Activated B cell treated with CpG ODN at 0.5 μM for 24 hours (primary cell): Measurements from ENCODE around the gene HCRT. TPM values are rescaled to one million over a fixed set of nuclear protein-coding genes. Genes with fewer than 3 reads are reported as not detected.

Experiments
- ATAC-seq: fragments of 200-7000 bp; cut with Tn5 transposase; one replicate; pipeline ENCODE4 v1.10.0; 2021; ENCODE audit warnings: low read depth, mild to moderate bottlenecking, moderate library complexity
- CTCF ChIA-PET: fragments of 350-600 bp; sonication (Branson Sonifier 250); formaldehyde crosslinking; loops from one replicate; lab custom pipeline; 2021; ENCODE audit warnings: antibody characterized with exemption; lab: Charles Lee
- POLR2A ChIA-PET: fragments of 350-600 bp; sonication (Branson Sonifier 250); formaldehyde crosslinking; loops from one replicate; lab custom pipeline; 2021; ENCODE audit warnings: antibody characterized with exemption; lab: Charles Lee
- DNase-seq: peaks from one replicate; pipeline ENCODE4 v3.0.0; 2022
- H3K27ac Mint-ChIP-seq: one replicate; pipeline ENCODE4 v1.8.0; 2020; ENCODE audit warnings: mixed read lengths
- H3K27me3 Mint-ChIP-seq: one replicate; pipeline ENCODE4 v1.8.0; 2021; ENCODE audit warnings: mixed read lengths
- H3K36me3 Mint-ChIP-seq: one replicate; pipeline ENCODE4 v1.8.0; 2021; ENCODE audit warnings: low read depth, mixed read lengths
- H3K4me1 Mint-ChIP-seq: one replicate; pipeline ENCODE4 v1.8.0; 2021; ENCODE audit warnings: mixed read lengths
- H3K4me3 Mint-ChIP-seq: one replicate; pipeline ENCODE4 v1.8.0; 2020; ENCODE audit warnings: mild to moderate bottlenecking, mixed read lengths
- H3K9me3 Mint-ChIP-seq: one replicate; pipeline ENCODE4 v1.8.0; 2020; ENCODE audit warnings: mixed read lengths
- intact Hi-C: fragments of 100-400 bp; cut with micrococcal nuclease; formaldehyde crosslinking; loops from one replicate; pipeline ENCODE4 v1.15.1; 2024
- total RNA-seq: library from RNA; stranded (reverse); gene quantifications from 2 replicates; pipeline ENCODE4 v1.2.3, GENCODE V29; 2022
- TF ChIP-seq, protein P1 (sequence below): fragments of 200-600 bp; IDR thresholded peaks from one replicate; pipeline ENCODE4 v1.8.0; 2022; ENCODE audit warnings: antibody characterized with exemption, mild to moderate bottlenecking

Gene HCRT
- total RNA-seq, 1 donor from 2014 or later = not detected

DNA sequence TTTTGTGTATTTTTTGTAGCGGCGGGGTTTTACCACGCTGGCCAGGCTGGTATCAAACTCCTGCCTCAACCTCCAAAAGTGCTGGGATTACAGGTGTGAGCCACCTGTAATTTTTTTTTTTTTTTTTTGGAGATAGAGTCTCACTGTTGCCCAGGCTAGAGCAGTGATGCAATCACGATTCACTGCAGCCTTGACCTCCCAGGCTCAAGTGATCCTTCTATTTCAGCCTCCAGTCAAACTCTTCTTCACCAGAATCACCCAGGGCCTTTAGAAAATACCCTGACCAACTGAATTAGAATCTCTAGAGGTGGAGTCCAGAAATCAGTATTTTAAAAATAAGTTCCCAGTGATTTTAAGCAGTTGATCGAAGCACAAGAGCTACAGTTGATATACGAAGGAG lies 50.1 kb downstream of the HCRT start:
- TF ChIP-seq, protein P1, sequence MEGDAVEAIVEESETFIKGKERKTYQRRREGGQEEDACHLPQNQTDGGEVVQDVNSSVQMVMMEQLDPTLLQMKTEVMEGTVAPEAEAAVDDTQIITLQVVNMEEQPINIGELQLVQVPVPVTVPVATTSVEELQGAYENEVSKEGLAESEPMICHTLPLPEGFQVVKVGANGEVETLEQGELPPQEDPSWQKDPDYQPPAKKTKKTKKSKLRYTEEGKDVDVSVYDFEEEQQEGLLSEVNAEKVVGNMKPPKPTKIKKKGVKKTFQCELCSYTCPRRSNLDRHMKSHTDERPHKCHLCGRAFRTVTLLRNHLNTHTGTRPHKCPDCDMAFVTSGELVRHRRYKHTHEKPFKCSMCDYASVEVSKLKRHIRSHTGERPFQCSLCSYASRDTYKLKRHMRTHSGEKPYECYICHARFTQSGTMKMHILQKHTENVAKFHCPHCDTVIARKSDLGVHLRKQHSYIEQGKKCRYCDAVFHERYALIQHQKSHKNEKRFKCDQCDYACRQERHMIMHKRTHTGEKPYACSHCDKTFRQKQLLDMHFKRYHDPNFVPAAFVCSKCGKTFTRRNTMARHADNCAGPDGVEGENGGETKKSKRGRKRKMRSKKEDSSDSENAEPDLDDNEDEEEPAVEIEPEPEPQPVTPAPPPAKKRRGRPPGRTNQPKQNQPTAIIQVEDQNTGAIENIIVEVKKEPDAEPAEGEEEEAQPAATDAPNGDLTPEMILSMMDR = no peak
- ChIA-PET POLR2A (interaction anchor here (0.5 kb wide), 1 partner anchor 178 kb away, joined by 3 read pairs; no protein-coding TSS in a partner anchor), CTCF (interaction anchor here (1.1 kb wide), 1 partner anchor 46 kb away, joined by 3 read pairs; no protein-coding TSS in a partner anchor)
- DNase-seq (no peak), ATAC-seq (no peak)
- Mint-ChIP-seq H3K9me3 (no peaks in the 10 kb centered on the region), H3K4me1 (peaks cover 74% of the 10 kb centered on the region), H3K36me3 (peaks cover 40% of the 10 kb centered on the region), H3K27ac (no peak overlapping the region), H3K4me3 (no peak overlapping the region), H3K27me3 (no peaks in the 10 kb centered on the region)
- intact Hi-C loops = no loop called here

Other genes starting within 250 kb of the HCRT start
- 47.2 and 48.0 TPM in 2 replicates for gene CNP, start 218.7 kb downstream of the HCRT start, total RNA-seq
- 130 and 152 TPM in 2 replicates for gene DNAJC7, start 168.0 kb downstream of the HCRT start, total RNA-seq
- 23.9 and 25.8 TPM in 2 replicates for gene NKIRAS2, start 165.4 kb downstream of the HCRT start, total RNA-seq
- 3.1 and 4.5 TPM in 2 replicates for gene C17orf113, start 134.9 kb downstream of the HCRT start, total RNA-seq
- gene ZNF385C, start 87.0 kb downstream of the HCRT start, total RNA-seq = 16.7 and 17.0 TPM in 2 replicates
- 21.9 and 22.4 TPM in 2 replicates for gene DHX58, start 72.7 kb downstream of the HCRT start, total RNA-seq
- 33.4 and 40.1 TPM in 2 replicates for gene KAT2A, start 64.1 kb downstream of the HCRT start, total RNA-seq
- gene HSPB9, start 62.6 kb downstream of the HCRT start, total RNA-seq = not detected in 2 replicates
- 79.1 and 82.2 TPM in 2 replicates for gene RAB5C, start 30.5 kb downstream of the HCRT start, total RNA-seq
- 0.59 and 0.80 TPM in 2 replicates for gene KCNH4, start 4.3 kb downstream of the HCRT start, total RNA-seq
- gene GHDC, start 9.0 kb upstream of the HCRT start, total RNA-seq = 26.5 and 29.1 TPM in 2 replicates
- 80.3 and 82.6 TPM in 2 replicates for gene STAT5B, start 90.9 kb upstream of the HCRT start, total RNA-seq
- gene STAT5A, start 103.0 kb upstream of the HCRT start, total RNA-seq = 136 and 140 TPM in 2 replicates
- gene STAT3, start 203.0 kb upstream of the HCRT start, total RNA-seq = 211 and 233 TPM in 2 replicates
- 0.10 and 0.20 TPM in 2 replicates for gene CAVIN1, start 237.8 kb upstream of the HCRT start, total RNA-seq